ENCODE data around the gene FBRSL1.

DNA sequence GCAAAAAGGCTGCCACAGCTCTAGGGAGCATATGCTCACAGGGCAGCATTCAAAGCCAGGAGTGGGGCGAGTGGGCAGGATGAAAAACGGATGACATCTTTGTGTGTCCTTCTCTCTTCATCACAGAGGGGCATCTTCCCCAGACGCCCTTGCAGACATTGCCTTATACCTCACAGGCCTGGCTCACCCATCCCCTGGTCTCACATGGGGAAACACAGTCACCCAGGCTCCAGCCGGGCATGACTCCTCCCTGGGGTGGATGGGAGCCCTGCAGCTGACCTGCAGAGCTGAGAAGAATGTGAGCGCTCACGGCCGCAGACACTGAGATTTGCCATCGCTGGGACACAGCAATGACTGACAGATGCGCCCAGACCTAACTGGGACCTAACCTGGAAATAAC, 7.2 kb upstream of the FBRSL1 start:
- TF ChIP-seq, protein P1, sequence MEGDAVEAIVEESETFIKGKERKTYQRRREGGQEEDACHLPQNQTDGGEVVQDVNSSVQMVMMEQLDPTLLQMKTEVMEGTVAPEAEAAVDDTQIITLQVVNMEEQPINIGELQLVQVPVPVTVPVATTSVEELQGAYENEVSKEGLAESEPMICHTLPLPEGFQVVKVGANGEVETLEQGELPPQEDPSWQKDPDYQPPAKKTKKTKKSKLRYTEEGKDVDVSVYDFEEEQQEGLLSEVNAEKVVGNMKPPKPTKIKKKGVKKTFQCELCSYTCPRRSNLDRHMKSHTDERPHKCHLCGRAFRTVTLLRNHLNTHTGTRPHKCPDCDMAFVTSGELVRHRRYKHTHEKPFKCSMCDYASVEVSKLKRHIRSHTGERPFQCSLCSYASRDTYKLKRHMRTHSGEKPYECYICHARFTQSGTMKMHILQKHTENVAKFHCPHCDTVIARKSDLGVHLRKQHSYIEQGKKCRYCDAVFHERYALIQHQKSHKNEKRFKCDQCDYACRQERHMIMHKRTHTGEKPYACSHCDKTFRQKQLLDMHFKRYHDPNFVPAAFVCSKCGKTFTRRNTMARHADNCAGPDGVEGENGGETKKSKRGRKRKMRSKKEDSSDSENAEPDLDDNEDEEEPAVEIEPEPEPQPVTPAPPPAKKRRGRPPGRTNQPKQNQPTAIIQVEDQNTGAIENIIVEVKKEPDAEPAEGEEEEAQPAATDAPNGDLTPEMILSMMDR (IDR thresholded peaks at IDR 0.05) = no peak
- TF ChIP-seq EP300 (IDR thresholded peaks at IDR 0.05) = no peak
